Right kidney (tissue), 1 donor: ENCODE measurements around the gene PRCP.
"Not testable (repeated sequence)": the region's sequence is repeated elsewhere in the genome, so short reads cannot be mapped to it uniquely, and the experiment has no call there.

ENCODE experiments used
- DNase-seq: peaks from one replicate; pipeline ENCODE4 v3.0.0-alpha.2; 2016

The PRCP gene

DNA sequence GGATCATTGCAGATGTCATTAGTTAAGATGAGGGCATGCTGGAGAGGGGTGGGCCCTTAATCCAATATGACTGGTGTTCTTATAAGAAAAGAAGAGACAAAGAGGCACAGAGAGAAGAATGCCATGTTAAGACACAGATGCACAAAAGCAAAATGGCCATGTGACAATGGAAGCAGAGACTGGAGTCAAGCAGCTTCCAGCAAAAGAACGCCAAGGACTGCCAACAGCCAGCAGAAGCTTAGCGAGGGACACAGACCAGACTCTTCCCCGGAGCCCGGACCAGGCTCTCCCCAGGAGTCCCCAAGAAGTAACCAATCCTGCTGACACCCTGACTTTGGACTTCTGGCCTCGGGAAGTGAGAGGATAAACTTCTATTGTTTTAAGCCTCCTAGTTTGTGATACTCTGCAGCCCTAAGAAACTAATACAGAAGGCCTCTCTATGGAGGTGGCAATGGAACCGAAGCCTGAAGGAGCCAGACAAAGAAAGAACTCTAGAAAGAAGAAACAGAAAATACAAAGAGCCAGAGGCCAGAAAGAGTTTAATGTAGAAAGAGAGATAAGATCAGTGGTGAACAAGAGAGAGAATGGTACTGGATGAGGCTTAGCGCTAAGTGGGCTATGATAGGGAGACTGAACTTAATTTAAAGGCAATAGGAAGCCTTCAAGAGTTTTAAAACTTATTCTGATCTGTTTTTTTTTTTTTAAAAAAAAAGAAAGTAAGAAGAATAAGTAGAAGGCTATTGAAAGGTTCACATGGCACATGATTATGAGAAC is 27.7 kb downstream of the PRCP start:
- DNase-seq, result no peak

DNA sequence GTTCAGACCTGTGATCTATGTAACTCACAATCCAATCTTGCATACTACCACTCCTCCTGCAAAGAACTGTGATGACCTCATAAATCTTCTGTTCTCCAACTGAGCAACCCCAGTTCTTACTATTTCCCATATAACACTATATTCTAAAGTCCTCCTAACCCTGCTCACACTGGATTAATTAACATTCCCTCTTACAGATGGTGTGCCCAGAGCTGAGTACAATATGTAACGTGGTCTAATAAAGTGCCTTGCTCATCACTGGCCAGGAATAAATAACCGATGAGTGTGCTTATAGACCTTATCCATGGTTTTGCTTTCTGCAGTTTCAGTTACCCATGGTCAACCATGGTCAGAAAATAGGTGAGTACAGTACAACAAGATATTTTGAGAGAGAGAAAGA is 28.6 kb downstream of the PRCP start:
- DNase-seq, result no peak

DNA sequence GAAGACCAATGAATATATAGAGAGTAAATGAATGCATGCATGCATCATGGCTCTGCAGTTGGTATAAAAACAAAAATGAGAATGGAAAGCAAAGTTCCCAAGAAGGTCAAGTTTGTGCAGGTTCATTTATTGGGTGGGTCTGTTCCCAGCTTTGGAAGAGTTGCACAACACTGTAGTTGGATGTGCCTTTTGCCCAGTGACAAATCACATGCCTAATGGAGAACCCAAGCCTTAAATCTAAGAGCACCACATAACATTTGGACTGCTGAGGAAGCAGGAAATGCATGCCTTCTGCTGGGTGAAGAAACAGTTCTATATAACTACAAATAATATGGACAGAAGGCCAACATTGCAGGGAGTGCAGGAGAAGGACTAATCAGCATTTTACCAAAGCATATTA is 30.6 kb downstream of the PRCP start:
- no peak for DNase-seq

DNA sequence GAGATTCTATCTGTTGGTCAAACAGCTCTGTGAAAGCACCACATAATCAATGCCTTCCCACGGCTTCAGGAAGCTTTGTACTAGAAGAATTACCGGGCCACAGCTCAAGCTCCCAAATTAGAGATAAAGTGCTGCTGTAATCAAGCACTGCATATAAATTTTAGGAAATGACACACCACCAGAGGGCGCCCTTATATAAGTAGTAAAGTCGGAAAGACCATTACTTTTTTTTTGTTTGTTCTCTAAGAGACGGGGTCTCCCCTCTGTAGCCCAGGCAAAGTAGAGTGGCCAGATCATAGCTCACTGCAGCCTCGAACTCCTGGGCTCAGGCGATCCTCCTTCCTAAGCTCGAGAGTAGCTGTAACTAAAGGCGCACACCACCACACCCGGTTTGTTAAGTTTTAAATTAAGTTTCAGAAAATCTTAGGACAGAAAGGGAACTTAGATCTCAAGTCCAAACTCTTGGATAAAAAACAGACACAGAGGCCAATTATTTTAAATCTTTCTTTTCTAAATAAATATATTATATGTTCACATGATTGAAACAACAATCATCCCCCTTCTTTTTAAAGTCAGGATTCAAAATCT is 32.6 kb downstream of the PRCP start:
- peak; percentile 47 for DNase-seq

DNA sequence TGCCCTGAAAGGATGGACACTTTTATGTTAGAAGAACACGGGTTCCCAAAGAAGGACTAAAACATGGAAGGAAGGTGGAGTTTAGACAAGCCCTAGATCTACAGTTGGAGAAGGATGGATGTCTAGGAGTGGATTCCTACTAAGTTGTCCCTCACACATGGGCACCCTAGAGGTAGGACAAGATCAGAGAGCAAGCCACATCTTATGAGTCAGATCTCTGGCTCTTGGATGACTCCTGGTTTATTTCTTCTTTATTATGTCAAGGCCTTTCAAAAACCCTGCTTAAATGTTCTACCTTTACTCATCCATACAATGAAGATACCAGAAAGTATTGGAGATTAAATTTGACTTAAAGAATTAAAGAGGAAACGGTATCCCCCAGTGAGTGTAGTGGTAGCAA is 34.4 kb downstream of the PRCP start:
- DNase-seq, result no peak

DNA sequence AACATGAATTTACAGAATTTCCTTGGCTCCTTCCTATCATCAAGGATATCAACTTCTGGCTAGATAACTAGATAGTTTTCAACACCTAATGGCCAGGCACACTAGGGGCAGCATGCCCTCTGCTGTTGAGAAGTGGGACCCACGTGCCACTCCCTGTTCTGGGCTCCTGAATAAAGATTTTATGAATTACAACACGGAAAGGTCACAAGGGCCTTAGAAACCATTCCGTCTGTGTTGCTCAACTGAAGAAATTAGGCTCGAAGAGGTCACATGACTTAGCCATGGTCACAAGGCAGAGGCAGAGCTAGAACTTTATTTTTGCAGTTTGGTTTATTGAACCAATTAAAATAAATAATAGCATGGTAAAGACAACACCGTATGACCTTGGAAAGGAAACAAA is 36.0 kb downstream of the PRCP start:
- DNase-seq, result no peak

DNA sequence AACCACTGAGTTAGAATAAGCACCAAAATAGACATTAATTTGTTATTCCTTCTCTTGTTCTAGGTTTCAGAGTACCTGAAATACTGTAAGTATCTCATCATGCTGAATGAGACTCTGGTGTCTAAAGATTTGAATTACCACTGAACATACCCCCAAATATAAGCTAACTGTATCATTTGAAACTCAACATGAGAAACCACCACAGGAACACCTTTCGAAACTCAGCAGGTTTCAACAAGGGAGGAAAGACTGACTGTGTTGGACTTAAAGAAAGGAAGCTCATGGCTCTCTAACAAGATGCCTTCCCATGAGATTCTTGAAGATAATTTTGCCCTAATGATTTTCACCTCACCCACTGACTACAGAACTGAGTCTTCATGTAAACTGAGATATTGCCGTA is 37.0 kb downstream of the PRCP start:
- no peak for DNase-seq

DNA sequence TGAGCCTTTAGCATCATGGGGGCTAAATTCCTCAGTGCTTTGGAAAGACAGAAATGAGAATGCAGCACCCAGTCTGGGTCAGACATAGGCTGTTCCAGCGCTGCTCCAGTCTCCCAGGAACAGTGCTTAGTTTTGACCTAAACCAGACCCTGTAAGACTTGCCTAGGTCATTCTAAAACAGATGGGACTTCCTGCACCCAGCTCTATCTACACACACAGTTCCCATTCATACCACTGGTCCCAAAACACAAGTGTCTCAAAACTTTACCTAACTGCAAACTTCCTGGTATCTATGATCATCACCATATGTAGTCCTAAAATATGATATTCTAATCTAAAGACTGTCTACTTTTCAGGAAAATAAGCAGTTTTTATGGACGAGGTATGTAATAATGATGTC is 37.9 kb downstream of the PRCP start:
- no peak for DNase-seq

DNA sequence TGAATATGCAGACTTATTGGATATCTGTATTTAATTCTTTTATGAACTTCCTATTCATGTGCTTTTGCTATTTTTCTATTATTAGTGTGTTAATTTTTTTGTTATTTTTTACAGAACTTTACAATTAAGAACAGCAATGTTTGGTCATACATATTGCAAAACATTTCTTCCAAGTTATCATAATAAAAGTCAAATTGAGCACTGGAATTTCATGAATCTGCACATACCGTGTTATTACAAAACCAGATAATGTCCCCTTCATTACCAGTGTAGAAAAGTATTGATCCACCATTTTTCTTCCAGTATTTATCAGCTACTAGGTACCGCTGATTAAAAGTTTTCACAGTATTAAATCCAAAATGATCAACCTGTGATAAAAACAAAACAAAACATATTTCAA is 40.5 kb downstream of the PRCP start:
- DNase-seq, result no peak

DNA sequence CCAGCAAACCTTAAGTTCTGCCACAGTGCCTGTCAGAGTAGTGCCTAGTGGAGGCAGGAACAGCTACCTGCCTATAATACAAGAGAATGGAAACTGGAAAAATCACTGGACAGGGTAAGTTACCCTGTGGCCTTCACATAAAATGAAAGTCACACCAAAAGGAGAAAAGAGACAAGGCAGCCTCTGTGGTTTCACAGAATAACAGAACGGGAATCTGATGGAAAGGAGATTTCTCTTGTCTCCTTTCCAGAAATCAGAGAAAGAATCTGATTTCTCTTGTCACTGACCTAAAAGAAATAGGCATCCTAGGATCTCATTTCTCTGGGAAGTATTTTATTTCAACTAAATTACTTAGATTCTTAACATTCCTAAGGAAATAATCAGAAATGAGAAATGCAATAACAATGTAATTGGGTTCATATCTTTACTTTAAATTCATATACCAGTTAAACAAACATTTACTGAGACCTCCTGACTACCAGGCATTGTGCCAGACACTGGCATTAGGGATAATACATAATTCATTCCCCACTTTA is 41.6 kb downstream of the PRCP start:
- no peak for DNase-seq

DNA sequence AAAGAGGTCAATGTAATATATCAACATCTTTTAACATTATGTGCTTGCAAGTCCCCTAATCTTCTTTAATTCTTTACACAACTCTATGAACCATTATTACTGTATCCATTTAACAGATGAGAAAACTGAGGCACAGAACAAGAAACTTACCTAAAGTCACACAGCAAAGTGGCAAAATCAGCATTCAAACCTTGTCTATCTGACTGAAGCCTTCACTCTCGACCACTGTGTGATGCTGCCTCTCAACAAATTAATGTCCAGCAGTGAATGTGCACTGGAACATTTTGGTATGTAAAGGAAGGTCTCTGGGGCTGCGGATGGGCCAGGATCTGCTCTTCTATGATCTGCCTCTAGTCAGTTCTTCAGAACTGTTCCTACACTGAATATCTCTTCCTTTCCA is 42.1 kb downstream of the PRCP start:
- no peak for DNase-seq

DNA sequence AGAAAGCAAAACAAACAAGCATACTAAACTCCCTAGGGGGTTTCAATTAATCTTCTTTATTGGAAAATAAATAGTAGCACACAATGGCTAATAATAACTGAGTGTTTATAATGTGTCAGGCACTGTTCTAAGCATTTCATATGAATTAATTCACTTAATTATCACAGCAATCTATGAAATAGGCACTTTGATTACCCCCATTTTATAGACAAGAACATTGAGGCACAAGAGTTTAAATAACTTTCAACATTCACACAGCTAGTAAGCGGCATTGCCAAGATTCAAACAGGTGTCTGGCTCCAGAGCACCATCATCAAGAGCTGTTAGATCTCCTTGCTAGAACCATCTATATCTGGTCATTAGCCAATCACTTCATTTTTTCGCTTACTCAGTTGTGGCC is 43.1 kb downstream of the PRCP start:
- DNase-seq, result no peak

DNA sequence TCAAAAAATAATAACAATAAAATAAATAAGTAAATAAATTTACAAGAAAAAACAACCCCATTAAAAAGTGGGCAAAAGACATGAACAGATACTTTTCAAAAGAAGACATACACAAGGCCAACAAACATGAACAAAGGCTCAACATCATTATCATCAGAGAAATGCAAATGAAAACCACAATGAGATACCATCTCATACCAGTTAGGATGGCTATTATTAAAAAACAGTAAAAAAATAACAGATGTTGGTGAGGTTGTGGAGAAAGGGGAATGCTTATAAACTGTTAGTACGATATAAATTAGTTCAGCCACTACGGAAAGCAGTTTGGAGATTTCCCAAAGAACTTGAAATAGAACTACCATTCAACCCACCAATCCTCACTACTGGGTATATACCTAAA is 44.6 kb downstream of the PRCP start:
- no peak for DNase-seq

DNA sequence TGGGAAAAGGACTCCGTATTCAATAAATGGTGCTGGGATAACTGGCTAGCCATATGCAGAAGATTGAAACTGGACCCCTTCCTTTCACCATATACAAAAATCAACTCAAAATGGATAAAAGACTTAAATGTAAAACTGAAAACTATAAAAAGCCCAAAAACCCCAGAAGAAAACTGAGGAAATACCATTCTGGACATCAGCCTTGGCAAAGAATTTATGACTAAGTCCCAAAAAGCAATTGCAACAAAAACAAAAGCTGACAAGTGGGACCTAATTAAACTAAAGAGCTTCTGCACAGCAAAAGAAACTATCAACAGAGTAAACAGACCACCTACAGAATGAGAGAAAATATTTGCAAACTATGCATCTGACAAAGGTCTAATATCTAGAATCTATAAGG is 45.3 kb downstream of the PRCP start:
- DNase-seq, result not testable (repeated sequence)

DNA sequence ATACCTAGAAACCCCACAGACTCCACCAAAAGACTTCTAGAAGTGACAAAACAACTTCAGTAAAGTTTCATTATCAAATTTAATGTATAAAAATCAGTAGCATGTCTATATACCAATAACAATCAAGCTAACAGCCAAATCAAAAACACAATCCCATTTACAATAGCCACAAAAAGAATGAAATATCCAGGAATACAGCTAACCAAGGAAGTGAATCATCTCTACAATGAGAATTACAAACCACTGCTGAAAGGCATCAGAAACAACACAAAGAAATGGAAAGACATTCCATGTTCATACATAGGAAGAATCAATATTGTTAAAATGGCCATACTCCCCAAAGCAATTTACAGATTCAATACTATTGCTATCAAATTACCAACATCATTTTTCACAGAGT is 46.0 kb downstream of the PRCP start:
- DNase-seq, result no peak

DNA sequence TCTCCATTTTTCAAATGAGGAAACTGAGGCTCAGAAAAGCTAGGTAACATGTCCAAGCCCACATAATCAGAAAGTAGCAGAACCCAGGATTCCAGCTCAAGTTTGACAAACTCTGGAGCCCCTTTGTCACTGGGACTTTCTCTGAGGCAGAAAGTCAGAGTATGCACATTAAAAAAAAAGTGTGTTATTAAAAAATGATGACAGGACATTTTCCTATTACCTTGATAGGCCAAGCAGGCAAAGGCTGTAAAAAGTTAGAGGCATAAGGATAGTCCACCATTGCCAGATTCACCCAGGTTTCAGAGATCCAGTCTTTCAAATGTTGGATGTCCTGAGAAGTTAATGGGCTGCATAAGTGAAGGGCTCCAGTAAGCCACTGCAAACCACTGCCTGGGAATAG is 51.4 kb downstream of the PRCP start:
- no peak for DNase-seq

DNA sequence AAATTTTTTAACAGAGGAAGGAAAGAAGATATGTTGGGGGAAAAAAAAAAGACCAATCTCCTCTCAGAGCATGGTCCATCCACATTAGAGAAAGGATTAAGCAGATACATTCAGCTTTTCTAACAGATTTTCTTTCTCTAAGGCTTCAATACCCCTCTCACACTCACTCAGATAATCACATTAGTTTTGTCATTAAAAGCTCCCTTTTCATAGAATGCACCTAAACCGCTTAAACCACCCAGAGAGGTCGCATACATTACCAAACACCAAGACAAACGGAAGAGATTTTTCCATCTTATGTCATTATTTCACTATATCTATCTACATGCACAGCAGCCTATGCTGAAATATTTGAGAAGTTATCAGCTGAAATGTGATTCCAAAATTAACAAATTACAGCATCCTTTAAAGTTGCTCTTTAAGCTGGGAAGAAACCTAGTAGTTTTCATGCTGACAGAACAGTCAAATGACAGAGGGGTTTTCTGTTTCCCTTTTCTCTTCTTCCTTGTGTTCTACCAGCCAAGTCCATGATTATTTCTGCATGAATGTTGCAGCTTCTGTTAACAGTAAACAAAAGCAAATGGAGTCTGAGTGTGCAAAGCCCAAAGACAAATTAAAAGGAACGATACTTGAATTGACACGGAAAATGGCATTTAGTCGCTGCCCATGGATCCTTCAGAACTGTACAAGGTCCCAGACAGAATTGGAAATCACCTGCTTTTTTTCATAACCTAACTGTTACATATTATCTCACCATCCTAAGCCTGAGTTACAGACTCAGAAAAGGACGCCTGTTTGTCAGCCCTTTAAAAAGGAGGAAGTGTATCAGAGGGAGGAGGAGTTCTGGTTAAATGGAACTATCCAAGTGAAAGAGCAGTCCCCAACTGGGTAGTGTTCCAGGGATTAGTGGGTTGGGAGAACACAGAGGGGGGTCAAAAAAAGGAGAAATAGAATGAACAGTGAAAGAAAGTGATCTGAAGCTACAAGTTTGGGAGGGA is 54.6 kb downstream of the PRCP start:
- DNase-seq, result no peak

DNA sequence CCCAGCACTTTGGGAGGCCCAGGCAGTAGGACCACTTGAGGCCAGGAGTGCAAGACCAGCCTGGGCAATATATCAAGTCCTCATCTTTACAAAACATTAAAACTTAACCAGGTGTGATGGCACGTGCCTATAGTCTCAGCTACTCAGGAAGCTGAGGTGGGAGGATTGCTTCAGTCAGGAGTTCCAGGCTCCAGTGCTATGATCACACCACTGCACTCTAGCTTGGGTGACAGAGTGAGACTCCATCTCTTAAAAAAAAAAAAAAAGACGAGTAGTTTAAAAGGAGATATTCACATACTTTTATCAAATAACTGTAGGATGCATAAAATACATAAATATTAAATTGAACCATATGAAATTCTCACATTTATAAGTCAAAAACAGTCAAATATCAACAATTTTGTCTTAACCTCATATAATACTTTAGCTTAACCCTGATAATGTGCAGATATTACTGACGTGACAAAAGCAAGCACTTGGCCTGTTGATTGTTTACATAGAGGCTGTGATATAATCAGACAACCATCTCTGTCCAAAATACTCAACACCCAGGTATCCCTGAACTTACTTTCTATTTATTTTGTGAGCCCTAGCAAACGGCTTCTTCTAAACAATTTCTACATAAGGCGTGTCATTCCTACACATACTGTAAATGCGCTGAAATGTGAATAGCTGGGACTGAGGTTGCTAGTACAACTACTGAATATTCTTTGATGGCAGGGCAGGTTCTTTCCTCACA is 57.0 kb downstream of the PRCP start:
- DNase-seq, result no peak

DNA sequence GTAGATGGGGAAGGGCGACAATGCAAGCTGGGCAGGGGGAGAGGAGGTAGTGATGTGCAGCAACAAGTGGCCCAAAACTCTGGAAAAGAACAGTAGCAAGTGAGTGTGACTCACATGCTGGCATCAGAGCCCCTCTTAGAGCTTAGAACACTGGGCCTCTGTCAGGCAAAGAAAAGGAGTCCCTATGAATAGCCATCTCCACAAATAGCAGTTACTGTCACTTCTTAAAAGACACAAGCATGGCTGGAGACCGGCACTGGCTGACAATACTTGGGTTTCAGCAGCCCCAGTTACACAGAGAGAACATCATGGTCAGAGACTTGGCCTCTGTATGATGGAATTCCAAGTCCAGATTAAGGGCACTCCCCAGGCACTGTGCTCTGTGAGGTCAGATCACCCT is 58.2 kb downstream of the PRCP start:
- no peak for DNase-seq

DNA sequence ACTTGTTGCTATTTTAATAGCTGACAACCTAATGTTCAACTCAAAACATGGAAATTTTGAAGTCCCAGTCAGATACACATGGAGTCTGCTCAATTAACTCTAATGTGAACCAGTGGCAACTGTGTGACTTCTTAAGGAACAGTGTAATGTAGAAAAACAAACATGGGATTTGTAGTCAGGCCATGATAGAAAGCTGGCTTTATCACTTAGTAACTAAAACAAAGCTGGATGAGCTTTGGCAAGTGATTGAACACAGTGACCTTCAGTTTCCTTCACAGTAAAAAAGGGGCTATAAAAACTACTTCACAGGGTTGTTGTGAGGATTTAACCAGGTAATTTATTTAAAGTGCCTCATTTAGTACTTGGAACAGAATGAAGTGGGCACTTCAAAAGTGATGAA is 62.6 kb downstream of the PRCP start:
- DNase-seq, result no peak

DNA sequence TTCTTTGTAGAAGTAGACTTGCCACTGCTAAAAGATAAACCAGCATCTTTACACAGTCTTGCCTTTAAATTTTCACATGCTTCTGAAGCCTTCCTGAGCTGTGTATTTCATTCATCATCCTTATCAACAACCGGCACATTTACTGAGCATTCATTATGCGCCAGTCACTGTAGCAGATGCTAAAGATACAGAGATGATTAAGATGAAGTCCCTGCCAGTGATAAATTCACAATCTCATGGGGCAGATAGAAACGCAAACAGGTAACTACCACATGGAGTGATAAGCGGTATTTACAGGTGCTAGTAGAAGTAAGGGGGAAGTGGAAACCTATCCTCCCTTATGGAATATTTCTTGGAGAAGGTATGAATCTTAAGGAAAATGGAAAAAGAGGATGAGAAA is 67.2 kb downstream of the PRCP start:
- no peak for DNase-seq

DNA sequence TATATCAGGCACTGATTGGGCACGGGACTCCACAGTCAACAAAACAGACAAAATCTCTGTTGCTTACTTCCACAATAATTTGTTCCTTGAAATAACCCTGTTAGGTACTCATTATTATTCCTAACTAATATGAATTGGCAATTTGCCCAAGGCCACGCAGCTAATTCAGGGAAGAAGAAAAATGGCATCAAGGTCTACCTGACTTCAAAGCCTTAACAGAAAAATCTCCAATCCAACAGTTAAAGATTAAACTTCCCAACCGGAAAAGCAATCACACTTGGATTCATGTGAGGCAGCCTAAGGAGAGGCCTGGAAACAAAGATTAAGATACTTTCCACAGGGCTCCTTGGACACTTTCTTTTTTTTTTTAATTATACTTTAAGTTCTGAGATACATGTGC is 68.9 kb downstream of the PRCP start:
- DNase-seq, result no peak
